NCI-H69 (cell line): ENCODE results near the gene PLCB4.

Source experiments
- DNase-seq: peaks from one replicate; lab custom pipeline; 2025; lab: John Stamatoyannopoulos, UW

Gene PLCB4

DNA sequence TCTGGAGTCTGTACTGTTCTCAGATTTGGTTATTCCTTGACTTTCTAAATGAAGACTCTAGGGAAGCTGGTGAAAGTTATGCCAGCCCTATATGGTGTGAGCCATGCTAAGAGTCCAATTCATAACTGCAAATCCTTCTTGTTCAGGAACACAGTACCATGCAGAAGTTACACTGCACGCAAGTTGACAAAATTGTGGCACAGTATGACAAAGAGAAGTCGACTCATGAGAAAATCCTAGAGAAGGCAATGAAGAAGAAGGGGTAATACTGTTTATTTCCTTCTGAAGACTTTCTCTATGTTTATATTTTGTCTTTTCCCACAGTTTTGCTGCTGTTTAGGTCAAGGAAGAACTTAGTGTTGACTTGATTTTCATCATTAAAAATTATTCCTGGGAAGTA lies 384.3 kb downstream of the PLCB4 start:
- DNase-seq: no peak

DNA sequence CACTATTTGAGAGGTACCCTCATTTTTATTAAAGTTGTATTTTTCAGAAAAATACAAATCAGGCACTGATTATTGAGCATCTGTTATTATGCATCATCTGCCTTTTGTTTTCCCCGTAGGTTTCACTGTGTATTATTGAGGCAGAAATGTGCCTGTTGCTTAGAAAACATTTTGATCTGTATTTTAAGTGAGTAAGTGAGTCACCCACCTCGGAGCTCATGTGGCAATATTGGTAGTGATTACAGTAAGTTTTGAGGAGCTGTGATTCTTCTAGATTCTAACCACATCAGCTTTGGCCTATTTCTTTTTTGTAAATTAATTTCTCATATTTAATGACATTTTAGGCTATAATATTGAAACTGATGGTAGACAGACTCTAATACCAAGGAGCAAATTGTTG lies 385.9 kb downstream of the PLCB4 start:
- no peak for DNase-seq

DNA sequence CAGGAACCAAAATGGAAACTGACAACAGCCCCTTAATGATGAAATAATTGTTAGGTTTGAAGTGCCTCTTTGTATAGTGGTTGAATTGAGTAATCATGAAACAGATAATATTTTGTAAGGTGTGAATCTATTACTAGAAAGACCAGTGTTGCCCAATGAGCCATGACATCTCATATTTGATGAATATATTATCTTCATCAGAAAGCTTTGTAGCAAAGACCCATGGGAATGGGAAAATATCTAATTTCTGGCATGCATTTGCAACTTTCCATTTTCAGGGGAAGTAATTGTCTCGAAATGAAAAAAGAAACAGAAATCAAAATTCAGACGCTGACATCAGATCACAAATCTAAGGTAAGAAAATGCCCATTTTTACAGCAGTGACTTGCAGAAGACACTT lies 388.2 kb downstream of the PLCB4 start:
- DNase-seq: no peak

DNA sequence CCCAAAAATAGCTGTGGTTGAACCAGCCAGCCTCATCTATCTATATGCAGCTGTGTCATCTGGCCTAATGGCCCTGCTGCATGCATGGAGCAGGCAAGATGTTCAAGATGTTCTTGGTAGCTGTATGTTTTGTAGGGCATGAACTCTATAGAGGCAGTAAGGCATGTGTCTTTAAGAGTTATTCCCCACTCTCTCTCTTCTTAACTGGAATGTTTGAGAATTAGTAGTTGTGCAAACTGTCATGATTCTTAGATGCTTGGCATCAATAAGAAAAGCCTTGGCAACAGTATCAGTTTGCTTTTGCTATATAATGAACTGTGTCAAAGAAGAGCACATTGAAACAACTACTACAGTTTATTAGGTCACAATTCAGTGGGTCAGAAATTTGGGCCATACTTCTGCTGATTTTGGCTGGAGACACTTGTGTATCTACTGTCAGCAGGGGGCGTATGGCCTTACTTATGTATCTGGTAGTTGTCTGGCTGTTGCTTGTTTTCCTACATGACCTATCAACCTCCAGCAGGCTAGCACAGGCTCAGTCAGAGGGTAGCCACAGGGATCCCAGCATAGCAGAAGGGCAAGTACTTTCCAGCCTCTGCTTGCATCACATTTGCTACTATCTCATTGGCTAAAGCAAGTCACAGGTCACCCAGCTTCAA lies 389.4 kb downstream of the PLCB4 start:
- DNase-seq: peak; percentile 39

DNA sequence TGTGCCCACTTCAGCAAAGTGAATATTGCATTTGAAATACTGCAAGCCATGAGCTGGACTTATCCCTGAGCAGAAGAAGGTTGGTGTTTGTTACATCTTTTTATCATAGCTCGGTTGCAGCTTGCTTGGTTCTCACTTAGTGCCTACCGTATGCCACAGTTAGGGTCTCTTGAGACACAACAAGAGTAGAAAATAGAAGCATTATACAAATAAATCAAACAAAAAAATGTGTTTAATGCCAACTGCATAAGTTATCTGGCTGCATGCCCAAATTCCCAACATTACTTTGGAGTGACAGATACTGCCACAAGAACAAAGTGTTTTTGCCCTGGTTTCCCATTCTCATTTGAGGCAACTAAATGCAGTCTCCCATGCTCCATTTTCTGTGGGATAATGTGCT lies 391.6 kb downstream of the PLCB4 start:
- DNase-seq: no peak

DNA sequence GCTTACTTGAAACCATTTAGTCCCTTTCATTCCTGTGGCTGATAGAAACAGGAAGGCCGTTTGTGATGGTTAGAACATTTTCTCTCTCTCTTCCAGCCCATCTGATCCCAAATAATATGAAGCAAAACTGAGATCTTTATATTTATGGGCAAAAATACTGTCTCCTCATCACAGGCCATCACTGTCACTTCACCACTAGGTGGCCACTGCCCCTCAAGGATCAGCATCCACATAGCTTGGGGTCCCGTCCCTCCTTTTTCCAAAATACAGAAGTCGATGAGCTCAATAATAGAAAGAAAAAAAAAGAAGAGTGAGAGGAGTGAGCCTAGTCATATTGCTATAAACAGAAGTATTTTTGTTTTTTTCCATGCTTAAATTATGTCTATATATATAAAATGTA lies 399.1 kb downstream of the PLCB4 start:
- peak; percentile 32 for DNase-seq

DNA sequence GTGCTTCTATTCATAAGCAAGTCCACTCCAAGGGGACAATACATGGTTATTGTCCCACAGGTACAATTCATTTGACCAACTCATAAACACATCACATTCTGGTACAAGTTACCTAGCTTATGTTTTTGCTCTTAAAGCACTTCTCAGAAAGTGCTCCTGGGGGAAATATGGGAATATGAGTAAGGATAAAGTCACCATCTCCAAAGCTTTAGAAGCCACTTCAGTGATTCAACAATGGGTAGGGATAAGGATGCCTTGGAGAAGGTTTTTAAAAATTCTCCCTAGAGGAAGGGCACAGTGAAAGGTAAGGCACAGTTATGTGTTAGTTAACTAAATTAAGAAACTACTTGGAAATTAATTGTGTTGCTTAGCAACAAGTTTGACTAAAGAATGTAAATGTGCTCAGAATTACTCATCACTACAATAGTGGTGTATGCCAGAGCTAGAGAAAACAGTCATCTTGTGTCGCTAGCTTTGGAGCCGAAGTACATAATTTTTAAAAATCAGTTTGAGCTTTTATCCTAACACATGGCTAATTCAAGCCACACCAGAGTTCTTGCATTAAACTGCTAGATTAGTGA lies 406.0 kb downstream of the PLCB4 start:
- no peak for DNase-seq

DNA sequence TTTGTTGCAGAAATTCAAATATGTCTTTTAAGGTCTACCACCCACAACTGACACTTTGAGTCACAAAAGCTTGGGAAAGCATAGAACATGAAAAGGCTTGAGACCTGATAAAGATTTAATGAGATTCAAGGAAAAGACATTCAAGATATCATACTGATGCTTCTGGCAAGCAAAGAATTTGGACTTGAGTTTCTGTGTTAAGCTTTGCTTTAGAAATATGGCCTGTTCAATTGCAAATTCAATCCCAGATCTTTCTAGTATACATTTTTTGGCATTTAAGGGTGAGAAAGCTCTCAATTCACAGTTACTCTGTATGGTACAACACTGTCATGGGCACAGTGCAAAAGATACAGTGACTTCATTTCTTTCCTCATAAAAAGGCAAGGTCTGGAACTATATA lies 406.6 kb downstream of the PLCB4 start:
- no peak for DNase-seq

DNA sequence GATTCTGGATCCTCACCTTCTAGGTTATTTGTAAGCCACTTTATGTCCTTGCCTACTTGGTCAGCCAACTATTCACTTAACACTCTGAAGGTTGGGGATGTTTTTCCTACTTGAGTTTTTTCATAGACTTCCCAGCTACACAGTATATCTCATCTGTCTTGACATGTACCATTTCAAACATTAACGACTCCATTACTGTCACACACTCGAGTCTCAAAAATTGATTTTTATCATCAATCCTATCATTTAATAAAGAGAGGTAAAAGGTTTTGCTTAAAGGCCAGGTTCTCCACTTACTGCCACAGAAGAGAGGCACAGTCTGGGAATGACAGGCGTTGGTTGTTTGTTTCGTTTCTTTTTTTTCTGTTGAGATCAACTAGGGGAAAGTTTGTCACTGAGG lies 407.3 kb downstream of the PLCB4 start:
- DNase-seq: no peak

DNA sequence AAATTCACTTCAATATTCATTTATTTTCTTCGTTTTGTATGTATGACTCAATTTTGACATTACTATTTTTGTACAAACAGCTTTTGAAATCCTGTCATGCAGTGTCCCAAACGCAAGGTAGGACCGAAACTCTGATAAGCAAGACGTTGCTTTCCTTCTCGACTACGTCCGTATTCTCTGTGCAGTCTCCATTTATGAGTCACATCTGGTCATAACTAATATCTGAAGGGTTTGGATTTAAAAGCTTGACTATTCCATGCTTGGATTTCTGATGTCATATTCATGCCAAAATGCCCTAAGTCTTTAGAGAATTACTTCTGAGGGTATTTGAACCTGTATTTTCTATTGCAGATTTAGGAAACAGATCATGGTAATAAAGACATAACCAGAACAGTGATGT lies 407.8 kb downstream of the PLCB4 start:
- no peak for DNase-seq

DNA sequence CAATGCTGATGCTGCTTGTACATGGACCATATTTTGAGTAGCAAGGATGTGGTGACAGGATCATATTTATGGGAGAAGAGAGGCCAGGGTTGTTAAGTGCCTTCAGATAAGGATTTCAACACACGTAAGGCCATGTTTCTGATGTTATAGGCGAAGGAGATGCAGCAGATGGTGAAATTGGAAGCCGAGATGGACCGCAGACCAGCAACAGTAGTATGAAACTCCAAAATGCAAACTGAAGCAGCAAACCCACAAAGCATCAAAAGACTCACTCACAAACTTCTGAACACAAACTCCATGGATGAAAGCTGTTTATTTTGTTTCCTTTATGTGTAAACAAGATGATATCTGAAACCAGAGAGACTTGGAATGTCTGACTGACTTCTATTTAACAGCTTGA lies 409.9 kb downstream of the PLCB4 start:
- no peak for DNase-seq

DNA sequence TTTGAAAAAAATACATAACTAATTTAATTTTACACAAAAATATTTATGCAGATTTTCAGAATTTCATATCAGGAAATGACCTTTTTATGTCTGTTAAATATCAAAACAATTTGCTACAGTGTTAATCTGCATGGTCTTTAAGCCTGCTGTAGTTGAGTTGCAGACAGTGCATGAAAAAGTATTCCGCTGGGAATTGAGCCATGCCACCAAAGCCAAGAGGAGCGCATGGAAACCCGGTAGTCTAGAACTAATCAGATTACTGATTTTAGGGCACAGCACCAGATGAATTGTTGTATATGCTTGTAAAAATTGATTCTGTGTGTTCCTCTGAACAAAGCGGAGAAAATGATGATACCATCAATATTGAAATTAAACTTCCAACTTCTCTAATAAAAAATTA lies 411.2 kb downstream of the PLCB4 start:
- DNase-seq: no peak

DNA sequence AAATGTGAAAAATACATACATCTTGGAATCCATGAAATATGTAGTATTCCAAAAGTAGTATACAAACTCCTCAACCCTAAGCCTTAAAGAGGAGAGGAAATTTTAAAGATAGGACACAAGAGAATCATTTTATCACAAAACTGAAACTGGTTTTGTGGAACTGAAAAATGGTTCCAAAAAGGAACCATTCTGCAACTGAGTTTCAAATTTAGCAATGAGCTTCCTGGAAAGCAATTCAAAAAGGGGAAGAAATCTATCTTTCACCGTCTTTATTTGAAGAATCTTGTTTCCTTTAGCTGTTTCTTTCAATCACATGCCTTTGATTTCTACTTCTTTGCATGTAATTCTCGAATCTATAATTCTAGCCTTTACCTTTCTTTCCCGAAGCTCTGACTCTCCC lies 413.3 kb downstream of the PLCB4 start:
- no peak for DNase-seq

DNA sequence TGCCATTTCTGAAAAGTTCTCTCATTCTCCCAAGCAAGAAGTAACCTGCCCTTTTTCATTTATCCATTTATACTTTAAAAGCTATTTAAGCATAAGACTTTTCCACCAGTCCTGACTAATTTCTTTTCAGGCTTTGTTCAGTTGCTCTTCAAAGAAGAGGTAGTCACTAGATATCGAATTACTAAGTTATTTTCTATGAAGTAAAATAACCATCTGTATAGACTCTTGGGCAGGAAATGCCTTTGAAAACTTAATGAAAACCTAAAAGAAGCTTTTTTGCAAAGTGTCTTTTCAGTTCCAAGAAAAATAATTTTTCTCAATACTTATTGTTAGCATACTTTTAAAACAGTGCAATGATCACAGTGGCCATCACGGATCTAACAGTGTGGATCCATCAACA lies 414.2 kb downstream of the PLCB4 start:
- DNase-seq: peak; percentile 25

DNA sequence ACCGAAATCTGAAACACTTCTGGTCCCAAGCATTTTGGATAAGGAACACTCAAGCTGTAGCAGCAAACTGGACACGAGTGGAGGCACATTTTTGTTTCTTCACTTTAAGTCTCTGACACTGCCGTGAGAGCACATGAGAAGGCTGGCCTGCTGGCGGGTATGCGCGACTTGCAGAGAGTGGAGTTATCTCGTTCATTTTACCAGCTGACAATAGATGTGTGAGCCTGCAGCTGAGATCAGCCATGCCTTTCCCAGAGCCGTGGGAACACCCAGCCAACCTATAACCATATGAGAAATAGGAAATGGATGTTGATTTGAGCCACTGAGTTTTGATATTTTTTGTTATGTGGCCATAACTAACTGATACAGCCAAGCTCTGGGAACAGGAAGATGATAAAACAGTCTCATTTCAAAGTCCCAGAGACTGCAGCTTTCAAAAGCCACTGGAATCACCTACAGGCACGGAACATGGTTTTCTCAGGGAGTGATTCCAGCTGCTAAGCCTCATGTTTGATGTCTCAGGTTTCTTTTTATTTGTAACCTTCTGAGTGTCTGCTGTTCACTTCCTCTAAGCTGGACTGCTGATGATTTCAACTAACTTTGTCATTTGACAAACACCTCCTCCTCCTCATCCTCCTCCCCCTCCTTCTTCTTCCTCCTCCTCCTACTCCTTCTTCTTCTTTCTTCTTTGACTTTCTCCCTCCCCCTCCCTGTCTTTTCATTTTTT lies 416.9 kb downstream of the PLCB4 start:
- peak; percentile 15 for DNase-seq

DNA sequence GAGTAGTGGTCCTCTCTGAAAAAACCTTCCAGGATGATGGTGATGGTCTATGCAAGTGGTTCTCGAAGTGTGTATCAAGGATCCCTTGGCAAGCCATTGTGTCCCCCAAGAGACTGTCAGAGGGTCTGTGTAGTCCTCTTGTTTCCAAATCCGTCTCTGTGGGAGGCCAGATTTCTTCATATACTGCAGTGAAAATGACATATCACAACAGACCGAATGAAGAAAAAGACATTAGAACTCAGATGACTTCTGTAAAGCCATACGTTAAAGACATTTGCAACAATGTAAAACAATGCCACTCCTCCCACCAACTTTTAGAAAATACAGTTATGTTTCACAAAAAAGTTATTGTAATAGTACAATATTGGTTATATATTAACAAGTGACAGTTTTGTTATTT lies 418.3 kb downstream of the PLCB4 start:
- DNase-seq: no peak

DNA sequence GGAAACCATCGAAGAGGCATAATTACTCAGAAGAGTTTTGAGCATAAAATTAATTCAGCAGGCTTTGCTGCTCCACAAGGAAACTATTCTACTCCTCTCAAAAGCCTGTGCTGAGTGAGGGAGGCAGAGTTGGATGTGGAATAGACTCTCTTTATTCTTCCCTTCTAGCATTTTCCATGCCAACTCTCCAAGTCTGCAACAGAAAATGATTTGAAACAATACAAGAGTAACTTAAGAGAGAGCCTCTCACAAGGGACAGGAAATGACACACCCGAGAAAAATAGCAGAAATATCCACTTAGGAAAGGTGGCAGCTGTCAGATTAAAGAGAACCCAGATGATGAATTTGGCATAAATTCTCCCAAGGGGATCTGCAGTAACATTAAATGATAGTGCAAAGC lies 419.2 kb downstream of the PLCB4 start:
- peak; percentile 13 for DNase-seq

DNA sequence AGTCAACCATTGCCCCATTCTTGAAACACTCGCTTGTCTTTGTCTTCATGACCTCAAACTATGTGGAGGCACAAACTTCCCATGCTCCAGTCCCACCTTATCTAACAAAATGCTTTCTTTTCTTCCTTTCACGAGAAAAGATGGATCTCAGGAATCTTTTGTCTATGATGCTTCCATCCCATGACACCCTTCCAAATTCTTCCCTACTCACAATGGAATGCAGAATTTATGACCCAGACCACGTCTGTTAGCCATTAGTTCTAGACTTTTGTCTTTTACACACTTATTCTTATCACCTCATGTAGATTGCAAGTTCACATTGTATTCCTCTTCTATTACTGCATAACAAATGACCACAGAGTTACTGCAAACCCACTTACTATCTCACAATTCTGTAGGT lies 421.3 kb downstream of the PLCB4 start:
- no peak for DNase-seq

DNA sequence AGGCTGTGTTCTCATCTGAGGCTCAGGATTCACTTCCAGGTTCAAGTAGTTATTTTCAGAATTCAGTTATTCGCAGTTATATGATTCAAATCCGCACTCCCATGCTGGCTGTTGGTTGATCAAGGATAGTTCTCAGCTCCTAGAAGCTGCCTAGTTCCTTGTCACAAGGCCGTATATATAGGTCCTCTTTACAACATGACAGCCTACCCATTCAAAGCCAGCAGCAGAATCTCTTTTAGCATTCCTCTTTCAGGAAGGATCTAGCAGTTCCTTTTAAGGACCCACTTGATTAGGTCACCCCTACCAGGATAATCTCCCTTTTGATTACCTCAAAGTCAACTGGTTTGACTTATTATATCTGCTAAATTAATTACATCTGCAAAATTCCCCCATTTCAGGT lies 421.7 kb downstream of the PLCB4 start:
- no peak for DNase-seq

DNA sequence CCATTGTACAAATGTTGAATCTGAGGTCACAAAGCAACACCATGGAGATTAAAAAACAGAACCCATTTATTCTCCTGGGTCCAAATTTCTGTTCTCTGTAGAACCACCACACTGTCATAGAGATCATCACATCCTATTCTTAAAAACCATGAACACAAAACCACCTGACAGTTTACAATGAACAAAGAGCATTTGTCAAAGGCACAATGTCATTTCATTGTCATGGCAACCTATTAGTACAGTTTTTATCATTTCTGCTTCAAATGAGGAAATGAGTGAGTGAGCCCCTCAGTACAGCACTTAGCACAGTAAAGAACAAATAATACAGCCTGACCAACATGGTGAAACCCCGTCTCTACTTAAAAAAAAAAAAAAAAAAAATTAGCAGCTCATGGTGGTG lies 422.4 kb downstream of the PLCB4 start:
- no peak for DNase-seq

DNA sequence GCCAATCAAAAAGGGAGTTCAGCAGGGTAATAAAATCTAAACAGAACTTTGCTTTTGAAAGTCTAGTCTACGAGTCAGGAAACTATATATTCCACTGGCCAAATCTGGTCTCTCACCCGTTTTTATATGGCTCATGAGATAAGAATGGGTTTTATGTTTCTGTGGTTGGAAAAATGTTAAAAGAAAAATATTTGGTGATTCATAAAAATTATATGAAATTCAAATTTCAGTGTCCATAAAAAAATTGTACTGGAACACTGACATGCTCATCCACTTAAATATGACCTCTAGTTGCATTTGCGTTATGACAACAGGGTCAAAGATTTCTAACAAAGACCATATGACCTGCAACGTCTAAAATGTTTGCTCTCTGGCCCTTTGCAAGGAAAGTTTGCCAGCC lies 423.2 kb downstream of the PLCB4 start:
- DNase-seq: no peak

DNA sequence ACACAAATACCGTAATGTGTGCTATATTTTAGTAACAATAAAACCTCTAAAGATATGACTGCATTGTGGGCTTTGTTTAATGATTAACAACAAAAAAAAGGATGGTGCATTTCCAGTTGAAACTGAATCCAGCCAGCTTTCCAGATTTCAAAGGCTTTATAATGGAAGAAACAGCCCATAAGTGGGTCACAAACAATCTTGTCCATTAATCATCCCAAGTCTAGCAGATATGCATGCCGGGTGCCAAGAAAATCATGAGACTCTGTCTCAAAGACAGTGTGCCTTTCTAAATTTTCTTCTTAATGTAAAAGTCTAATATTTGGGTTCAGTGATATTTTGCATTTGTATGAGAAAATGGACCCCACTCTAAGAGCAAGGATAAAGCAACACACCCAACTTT lies 424.9 kb downstream of the PLCB4 start:
- DNase-seq: no peak

DNA sequence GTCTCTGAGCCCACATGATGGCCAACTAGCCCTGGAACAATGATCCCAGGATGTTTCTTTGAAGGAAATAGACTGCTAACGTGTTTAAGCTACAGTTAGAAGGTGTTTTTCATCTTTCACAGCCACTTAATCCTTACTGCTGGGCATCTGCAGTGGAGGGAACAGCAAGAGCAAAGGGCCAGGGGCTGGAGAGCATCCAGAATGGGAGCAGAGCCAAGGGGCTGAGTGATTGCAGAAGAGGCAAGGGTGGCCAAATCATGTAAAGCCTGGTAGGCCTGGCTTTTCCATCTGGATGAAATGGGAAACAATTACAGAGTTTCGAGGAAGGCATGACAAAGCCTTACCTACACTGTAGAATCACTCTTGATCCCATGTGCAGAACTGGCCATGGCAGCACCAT lies 426.8 kb downstream of the PLCB4 start:
- no peak for DNase-seq

DNA sequence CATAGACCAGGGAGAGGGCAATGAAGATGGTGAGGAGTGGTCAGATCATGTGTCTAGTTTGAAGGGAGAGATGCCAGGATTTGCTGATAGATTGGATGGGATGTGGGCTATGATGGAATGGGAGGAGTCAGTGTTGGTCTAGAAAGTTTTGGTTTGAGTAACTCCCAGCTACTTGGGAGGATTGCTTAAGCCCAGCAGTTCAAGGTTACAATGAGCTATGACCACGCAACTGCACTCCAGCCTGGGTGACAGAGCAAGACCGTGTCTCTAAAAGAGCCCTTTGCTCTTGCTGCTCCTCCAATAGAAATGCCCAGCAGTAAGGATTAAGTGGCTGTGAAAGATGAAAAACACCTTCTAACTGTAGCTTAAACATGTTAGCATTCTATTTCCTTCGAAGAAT lies 427.3 kb downstream of the PLCB4 start:
- no peak for DNase-seq
